Head of caudate nucleus (tissue), 42 donors: ENCODE measurements around the gene KRTAP22-2.

Experiments
- DNase-seq, 42 donors: peaks; one replicate each; pipeline versions ENCODE4 v3.0.0 to v3.0.0-alpha.2; 2020 to 2021; ENCODE audit warnings: mixed read lengths in 7 of 42
- intact Hi-C: fragments of 100-400 bp; cut with DNase I; formaldehyde crosslinking; loops from one replicate; pipeline ENCODE4 v1.15.0; 2022

KRTAP22-2 gene

GRCh38 chr21:30577766-30578165, 12.4 kb downstream of the KRTAP22-2 start:
- DNase-seq = peak in 12 of 42 donors; percentile 5 to 66 (median 22)

GRCh38 chr21:30567617-30568016, 22.6 kb downstream of the KRTAP22-2 start:
- intact Hi-C loops = no loop called here
- DNase-seq = no peak

More at GRCh38 chr21:30577766-30578165, 12.4 kb downstream of the KRTAP22-2 start:
- intact Hi-C loops = no loop called here

GRCh38 chr21:30563630-30564029, 26.6 kb downstream of the KRTAP22-2 start:
- intact Hi-C loops = no loop called here
- DNase-seq = no peak

GRCh38 chr21:30563072-30563471, 27.1 kb downstream of the KRTAP22-2 start:
- DNase-seq = no peak
- intact Hi-C loops = no loop called here

GRCh38 chr21:30561957-30562356, 28.2 kb downstream of the KRTAP22-2 start:
- peak in 1 of 42 donors; percentile 6 for DNase-seq
- intact Hi-C loops = no loop called here

- intact Hi-C loops = no loop called here
- DNase-seq = no peak
These were observed 28.8 kb downstream of the KRTAP22-2 start, which contains the start of gene KRTAP19-7 for GRCh38 chr21:30561264-30561895. Gene KRTAP19-7, minus strand, starts transcription at chr21:30561314. Its CDS starts 25 bp downstream, at chr21:30561289.

GRCh38 chr21:30555095-30555494, 35.1 kb downstream of the KRTAP22-2 start:
- DNase-seq = no peak
- intact Hi-C loops = no loop called here

GRCh38 chr21:30552782-30553181, 37.4 kb downstream of the KRTAP22-2 start:
- no peak for DNase-seq
- intact Hi-C loops = no loop called here

GRCh38 chr21:30541764-30542163, 48.4 kb downstream of the KRTAP22-2 start, which contains the start of gene KRTAP19-6:
Gene KRTAP19-6, minus strand, starts transcription at chr21:30541864. Its CDS starts 31 bp downstream, at chr21:30541833.
- no peak for DNase-seq

More at GRCh38 chr21:30541764-30542163, 48.4 kb downstream of the KRTAP22-2 start, which contains the start of gene KRTAP19-6:
- intact Hi-C loops = no loop called here
